ENCODE data around the gene DCC.

The DCC gene

DNA sequence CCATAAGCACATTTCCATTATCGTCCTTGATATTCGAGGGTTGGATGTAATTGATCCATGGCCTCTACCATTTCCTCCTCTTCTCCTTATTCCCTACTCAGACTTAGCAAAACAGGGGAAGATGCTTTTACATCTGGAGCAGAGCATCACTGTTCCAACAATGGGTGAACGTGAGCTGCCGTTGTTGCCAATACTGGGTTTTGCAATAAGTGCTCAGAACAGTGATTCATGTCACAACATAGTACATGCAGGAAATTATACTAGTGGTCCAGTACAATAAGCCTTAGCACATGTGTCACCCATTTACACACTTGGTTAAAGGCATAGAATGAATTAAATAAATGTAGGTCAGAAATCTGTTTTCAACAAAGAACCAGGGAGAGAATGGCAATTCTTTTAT, 112.4 kb downstream of the DCC start:
- H3K4me1 ChIP-seq (ENCODE audit: insufficient read depth, low read length, poor library complexity, severe bottlenecking), result no peaks in the 10 kb centered on the region
- no peak overlapping the region for H2AFZ ChIP-seq (ENCODE audit: low read length)
- H3K36me3 ChIP-seq (ENCODE audit: insufficient read depth, low read length), result no peaks in the 10 kb centered on the region
- H3K4me3 ChIP-seq (ENCODE audit: low read length, poor library complexity, severe bottlenecking), result no peak overlapping the region
- no peaks in the 10 kb centered on the region for H3K27me3 ChIP-seq (ENCODE audit: insufficient read depth, low read length, poor library complexity, severe bottlenecking)
- no peaks in the 10 kb centered on the region for H3K79me2 ChIP-seq (ENCODE audit: insufficient read depth, low read length)
- H3K9me3 ChIP-seq (ENCODE audit: insufficient read depth, low read depth, low read length), result no peaks in the 10 kb centered on the region
- no peak overlapping the region for H3K9ac ChIP-seq (ENCODE audit: low read depth, low read length, poor library complexity, severe bottlenecking)
- TF ChIP-seq CTCF (conservative IDR thresholded peaks at IDR 0.05; ENCODE audit: low read length) (no peak), EZH2phosphoT487 (IDR thresholded peaks at IDR 0.05; ENCODE audit: borderline replicate concordance) (no peak)
- H3K9me2 ChIP-seq (replicated peaks; ENCODE audit: low read depth, low read length), result no peaks in the 10 kb centered on the region
- H3F3A ChIP-seq (ENCODE audit: low read depth), result no peaks in the 10 kb centered on the region
- no peak overlapping the region for H3K4me2 ChIP-seq (ENCODE audit: low read depth, low read length, poor library complexity, severe bottlenecking)
- no peaks in the 10 kb centered on the region for H4K20me1 ChIP-seq (ENCODE audit: insufficient read depth, low read length, poor library complexity, severe bottlenecking)

DNA sequence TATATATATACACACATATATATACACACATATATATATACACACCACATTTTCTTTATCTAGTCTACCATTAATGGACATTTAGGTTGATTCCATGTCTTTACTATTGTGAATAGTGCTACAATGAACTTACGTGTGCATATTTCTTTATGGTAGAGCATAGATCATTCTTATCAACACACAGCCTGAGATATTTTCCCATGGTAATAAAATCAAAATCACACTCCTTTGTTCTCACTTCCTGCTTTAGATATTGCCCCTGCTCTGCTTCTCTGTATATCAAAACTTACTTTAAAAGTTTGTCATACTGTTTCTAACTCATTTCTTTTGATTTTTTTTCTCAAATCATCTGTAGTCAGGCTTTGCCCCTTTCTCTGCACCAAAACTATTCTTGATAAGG, 119.9 kb downstream of the DCC start:
- Histone ChIP-seq H3K79me2 (ENCODE audit: insufficient read depth, low read length) (no peaks in the 10 kb centered on the region), H3K9me3 (ENCODE audit: insufficient read depth, low read depth, low read length) (no peaks in the 10 kb centered on the region), H2AFZ (ENCODE audit: low read length) (no peak overlapping the region), H3K36me3 (ENCODE audit: insufficient read depth, low read length) (no peaks in the 10 kb centered on the region), H3K9ac (ENCODE audit: low read depth, low read length, poor library complexity, severe bottlenecking) (no peak overlapping the region), H3K4me2 (ENCODE audit: low read depth, low read length, poor library complexity, severe bottlenecking) (no peak overlapping the region), H3K4me1 (ENCODE audit: insufficient read depth, low read length, poor library complexity, severe bottlenecking) (no peaks in the 10 kb centered on the region), H3K27me3 (ENCODE audit: insufficient read depth, low read length, poor library complexity, severe bottlenecking) (no peaks in the 10 kb centered on the region), H3K9me2 (replicated peaks; ENCODE audit: low read depth, low read length) (no peaks in the 10 kb centered on the region), H3F3A (ENCODE audit: low read depth) (no peaks in the 10 kb centered on the region), H3K4me3 (ENCODE audit: low read length, poor library complexity, severe bottlenecking) (no peak overlapping the region), H4K20me1 (ENCODE audit: insufficient read depth, low read length, poor library complexity, severe bottlenecking) (no peaks in the 10 kb centered on the region)
- TF ChIP-seq EZH2phosphoT487 (IDR thresholded peaks at IDR 0.05; ENCODE audit: borderline replicate concordance) (no peak), CTCF (conservative IDR thresholded peaks at IDR 0.05; ENCODE audit: low read length) (no peak)

DNA sequence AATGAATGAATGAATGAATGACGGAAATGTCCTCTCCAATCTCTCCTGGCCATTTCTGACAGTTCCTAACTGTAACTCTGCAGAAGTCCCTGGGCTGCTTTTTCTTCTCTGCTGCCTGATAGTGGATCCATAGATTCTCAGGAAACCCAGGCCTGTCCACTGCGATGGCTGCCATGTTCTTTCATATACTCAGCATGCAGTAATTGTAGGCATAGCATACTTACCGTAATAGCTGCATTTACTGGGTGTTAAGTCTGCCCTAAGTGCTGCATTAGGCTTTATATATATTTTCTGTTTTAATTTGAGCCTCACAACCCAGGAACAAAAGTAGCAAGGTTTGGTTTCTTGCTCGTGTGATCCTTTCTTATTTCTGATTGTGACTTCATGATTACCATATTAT, 122.9 kb downstream of the DCC start:
- H2AFZ ChIP-seq (ENCODE audit: low read length), result no peak overlapping the region
- H3K9me2 ChIP-seq (replicated peaks; ENCODE audit: low read depth, low read length), result no peaks in the 10 kb centered on the region
- no peaks in the 10 kb centered on the region for H3K4me1 ChIP-seq (ENCODE audit: insufficient read depth, low read length, poor library complexity, severe bottlenecking)
- TF ChIP-seq CTCF (conservative IDR thresholded peaks at IDR 0.05; ENCODE audit: low read length) (no peak), EZH2phosphoT487 (IDR thresholded peaks at IDR 0.05; ENCODE audit: borderline replicate concordance) (no peak)
- H3K9ac ChIP-seq (ENCODE audit: low read depth, low read length, poor library complexity, severe bottlenecking), result no peak overlapping the region
- H3F3A ChIP-seq (ENCODE audit: low read depth), result no peaks in the 10 kb centered on the region
- H3K27me3 ChIP-seq (ENCODE audit: insufficient read depth, low read length, poor library complexity, severe bottlenecking), result no peaks in the 10 kb centered on the region
- H3K4me3 ChIP-seq (ENCODE audit: low read length, poor library complexity, severe bottlenecking), result no peak overlapping the region
- no peaks in the 10 kb centered on the region for H3K36me3 ChIP-seq (ENCODE audit: insufficient read depth, low read length)
- H3K9me3 ChIP-seq (ENCODE audit: insufficient read depth, low read depth, low read length), result no peaks in the 10 kb centered on the region
- no peaks in the 10 kb centered on the region for H3K79me2 ChIP-seq (ENCODE audit: insufficient read depth, low read length)
- H3K4me2 ChIP-seq (ENCODE audit: low read depth, low read length, poor library complexity, severe bottlenecking), result no peak overlapping the region
- H4K20me1 ChIP-seq (ENCODE audit: insufficient read depth, low read length, poor library complexity, severe bottlenecking), result no peaks in the 10 kb centered on the region

All from Loucy (cell line).